GM23248 (cell line): ENCODE data around the gene TRAF2. TPM values are rescaled to one million over a fixed set of nuclear protein-coding genes. Genes with fewer than 3 reads are reported as not detected.

ENCODE experiments used
- DNase-seq: peaks from one replicate; pipeline ENCODE4 v3.0.0-alpha.2; 2015
- H2AFZ ChIP-seq: fragments of 200-600 bp; sonication (generic); 2 replicates; pipeline ENCODE4 v1.6.1; 2016; ENCODE audit warnings: antibody characterized with exemption
- H3F3A ChIP-seq: fragments of 200-600 bp; sonication (generic); 2 replicates; pipeline ENCODE4 v1.6.1; 2016; ENCODE audit warnings: mild to moderate bottlenecking, antibody characterized with exemption, mixed run types; ENCODE audit not compliant: insufficient read depth
- H3K27ac ChIP-seq: fragments of 200-600 bp; sonication (generic); 2 replicates; pipeline ENCODE4 v1.5.1; 2016; ENCODE audit warnings: mild to moderate bottlenecking
- H3K27me3 ChIP-seq: fragments of 200-600 bp; sonication (generic); replicated peaks from 2 replicates; pipeline ENCODE4 v1.6.1; 2016; ENCODE audit warnings: mild to moderate bottlenecking; ENCODE audit not compliant: insufficient read depth
- H3K36me3 ChIP-seq: fragments of 200-600 bp; sonication (generic); 2 replicates; pipeline ENCODE4 v1.6.1; 2016; ENCODE audit warnings: low read depth, mild to moderate bottlenecking
- H3K4me1 ChIP-seq: fragments of 200-600 bp; sonication (generic); 2 replicates; pipeline ENCODE4 v1.6.1; 2016; ENCODE audit warnings: mild to moderate bottlenecking; ENCODE audit not compliant: insufficient read depth
- H3K4me2 ChIP-seq: fragments of 200-600 bp; sonication (generic); one replicate; pipeline ENCODE4 v1.6.1; 2016; ENCODE audit warnings: mild to moderate bottlenecking; ENCODE audit not compliant: unreplicated experiment
- H3K4me3 ChIP-seq: fragments of 200-600 bp; sonication (generic); 2 replicates; pipeline ENCODE4 v1.5.1; 2016; ENCODE audit warnings: mild to moderate bottlenecking
- H3K79me2 ChIP-seq: fragments of 200-600 bp; sonication (generic); 2 replicates; pipeline ENCODE4 v1.6.1; 2016; ENCODE audit warnings: mild to moderate bottlenecking; ENCODE audit not compliant: insufficient read depth
- H3K9ac ChIP-seq: fragments of 200-600 bp; sonication (generic); 2 replicates; pipeline ENCODE4 v1.6.1; 2016; ENCODE audit warnings: mild to moderate bottlenecking
- H3K9me2 ChIP-seq: fragments of 200-600 bp; sonication (generic); 2 replicates; pipeline ENCODE4 v1.6.1; 2016; ENCODE audit warnings: mixed run types, mild to moderate bottlenecking, moderate library complexity; ENCODE audit not compliant: insufficient read depth
- H3K9me3 ChIP-seq: fragments of 200-600 bp; sonication (generic); one replicate; pipeline ENCODE4 v1.6.1; 2017; ENCODE audit warnings: low read depth
- H4K20me1 ChIP-seq: fragments of 200-600 bp; sonication (generic); 2 replicates; pipeline ENCODE4 v1.6.0; 2016; ENCODE audit not compliant: insufficient read depth
- EZH2 ChIP-seq: fragments of 200-600 bp; sonication (generic); IDR thresholded peaks from 2 replicates; pipeline ENCODE4 v1.6.1; 2018; ENCODE audit warnings: antibody characterized with exemption, mild to moderate bottlenecking; ENCODE audit not compliant: insufficient read depth, poor library complexity, severe bottlenecking
- EZH2phosphoT487 ChIP-seq: fragments of 200-600 bp; sonication (generic); IDR thresholded peaks from 2 replicates; pipeline ENCODE4 v1.6.1; 2018; ENCODE audit warnings: antibody characterized with exemption, moderate library complexity, mild to moderate bottlenecking, low read depth; ENCODE audit not compliant: insufficient read depth
- WGBS, 2 experiments: methylation state at CpG; one replicate each; pipeline ENCODE4 v1.1.6; 2015 to 2017; ENCODE audit warnings: low lambda C conversion rate in 2 of 2, low coverage in 1 of 2; ENCODE audit errors: missing lambda C conversion rate in 2 of 2; 5-methylcytosine and 5-hydroxymethylcytosine counted together
- in situ Hi-C: fragments of 300-500 bp; cut with MboI; formaldehyde crosslinking; loops from 2 replicates; pipeline ENCODE4 v1.15.0; 2020
- polyA plus RNA-seq: library from polyadenylated mRNA; unstranded; fragments of >200 nt; fragmentation: Nextera tagmentation; extraction: Ambion mirVana; gene quantifications from 2 replicates; pipeline ENCODE4 v1.2.1, GENCODE V29; 2016
- total RNA-seq: library from RNA; depleted of rRNA; stranded (reverse); fragments of >200 nt; shearing (Covaris generic); gene quantifications from 2 replicates; pipeline ENCODE4 v1.2.3, GENCODE V29; 2014

Gene TRAF2
- total and polyA plus RNA-seq, 2 experiments from 2014 or later = 8.1 to 15.0 TPM

DNA sequence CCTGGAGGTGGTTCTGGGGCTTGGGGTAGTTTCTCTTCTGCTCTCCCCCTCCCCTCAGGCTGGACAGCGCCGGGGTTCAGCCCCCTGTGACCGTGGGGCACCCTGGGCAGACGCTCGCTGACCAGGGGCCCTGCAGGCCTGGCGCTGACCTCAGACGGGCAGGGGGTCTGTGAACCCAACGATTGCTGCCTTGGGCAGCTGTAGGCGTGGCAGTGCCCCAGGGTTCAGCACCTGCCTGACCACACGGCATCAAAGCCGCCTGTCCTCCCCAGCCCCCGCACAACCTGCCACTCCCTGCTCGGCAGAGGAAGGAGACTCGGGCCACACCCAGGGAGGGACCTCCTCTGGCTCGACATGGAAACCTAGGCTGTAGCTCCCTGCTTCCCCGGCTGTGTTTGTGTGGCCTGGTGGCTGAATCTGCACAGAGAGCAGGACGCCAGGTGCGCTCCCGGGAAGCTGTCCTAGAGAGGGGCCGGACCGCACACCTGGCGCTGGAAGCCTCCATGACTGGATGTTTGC is 77.9 kb downstream of the TRAF2 start:
- no peaks in the 10 kb centered on the region for H3K36me3 ChIP-seq
- no peaks in the 10 kb centered on the region for H3K27me3 ChIP-seq
- in situ Hi-C loops = no loop called here
- no peak overlapping the region for H3K9ac ChIP-seq
- H4K20me1 ChIP-seq = no peaks in the 10 kb centered on the region
- no peak overlapping the region for H2AFZ ChIP-seq
- no peak overlapping the region for H3K4me3 ChIP-seq
- H3F3A ChIP-seq = no peaks in the 10 kb centered on the region
- TF ChIP-seq EZH2phosphoT487 = no peak
- TF ChIP-seq EZH2 = no peak
- WGBS, 2 experiments = 57 to 63% methylated on average over 21 of the region's 22 CpGs
- no peaks in the 10 kb centered on the region for H3K9me2 ChIP-seq
- H3K27ac ChIP-seq = no peak overlapping the region
- H3K79me2 ChIP-seq = no peaks in the 10 kb centered on the region
- DNase-seq = no peak
- H3K4me2 ChIP-seq = no peak overlapping the region
- H3K9me3 ChIP-seq = no peaks in the 10 kb centered on the region
- H3K4me1 ChIP-seq = no peaks in the 10 kb centered on the region

DNA sequence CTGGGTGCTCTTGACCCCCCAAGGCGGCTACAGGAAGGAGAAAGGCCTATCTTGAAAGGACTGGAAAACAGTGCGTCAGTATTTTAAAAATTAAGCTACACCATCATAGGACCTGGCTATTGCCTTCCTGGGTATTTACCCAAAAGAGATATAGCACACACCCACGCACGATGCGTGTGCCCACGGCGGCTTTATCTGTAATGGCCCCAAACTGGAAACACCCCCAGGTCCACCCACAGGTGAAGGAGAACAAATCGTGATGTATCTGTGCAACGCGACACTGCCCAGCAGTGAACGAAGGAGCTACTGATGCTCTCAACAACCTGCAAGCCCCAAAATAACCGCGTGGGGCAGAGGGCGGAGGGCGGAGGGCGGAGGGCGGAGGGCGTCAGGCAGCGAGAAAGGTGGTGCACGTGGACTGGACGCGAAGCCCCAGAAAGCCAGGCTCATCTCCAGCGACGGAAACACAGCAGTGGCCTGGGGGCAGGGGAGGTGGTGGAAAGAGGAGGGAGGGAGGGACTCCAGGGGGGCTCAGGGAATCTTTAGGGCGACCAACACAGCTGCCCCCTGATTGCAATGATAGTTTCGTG is 78.6 kb downstream of the TRAF2 start:
- H3F3A ChIP-seq = no peaks in the 10 kb centered on the region
- H3K4me3 ChIP-seq = no peak overlapping the region
- H3K9me3 ChIP-seq = no peaks in the 10 kb centered on the region
- H3K27ac ChIP-seq = no peak overlapping the region
- TF ChIP-seq EZH2phosphoT487 (no peak), EZH2 (no peak)
- H2AFZ ChIP-seq = no peak overlapping the region
- H3K9ac ChIP-seq = no peak overlapping the region
- DNase-seq = no peak
- H3K27me3 ChIP-seq = no peaks in the 10 kb centered on the region
- WGBS, 2 experiments = 80 to 83% methylated on average over 22 to 26 of the region's 26 CpGs
- no peak overlapping the region for H3K4me2 ChIP-seq
- H3K79me2 ChIP-seq = no peaks in the 10 kb centered on the region
- no peaks in the 10 kb centered on the region for H3K4me1 ChIP-seq
- no peaks in the 10 kb centered on the region for H3K9me2 ChIP-seq
- no peaks in the 10 kb centered on the region for H4K20me1 ChIP-seq
- in situ Hi-C loops = no loop called here
- no peaks in the 10 kb centered on the region for H3K36me3 ChIP-seq

DNA sequence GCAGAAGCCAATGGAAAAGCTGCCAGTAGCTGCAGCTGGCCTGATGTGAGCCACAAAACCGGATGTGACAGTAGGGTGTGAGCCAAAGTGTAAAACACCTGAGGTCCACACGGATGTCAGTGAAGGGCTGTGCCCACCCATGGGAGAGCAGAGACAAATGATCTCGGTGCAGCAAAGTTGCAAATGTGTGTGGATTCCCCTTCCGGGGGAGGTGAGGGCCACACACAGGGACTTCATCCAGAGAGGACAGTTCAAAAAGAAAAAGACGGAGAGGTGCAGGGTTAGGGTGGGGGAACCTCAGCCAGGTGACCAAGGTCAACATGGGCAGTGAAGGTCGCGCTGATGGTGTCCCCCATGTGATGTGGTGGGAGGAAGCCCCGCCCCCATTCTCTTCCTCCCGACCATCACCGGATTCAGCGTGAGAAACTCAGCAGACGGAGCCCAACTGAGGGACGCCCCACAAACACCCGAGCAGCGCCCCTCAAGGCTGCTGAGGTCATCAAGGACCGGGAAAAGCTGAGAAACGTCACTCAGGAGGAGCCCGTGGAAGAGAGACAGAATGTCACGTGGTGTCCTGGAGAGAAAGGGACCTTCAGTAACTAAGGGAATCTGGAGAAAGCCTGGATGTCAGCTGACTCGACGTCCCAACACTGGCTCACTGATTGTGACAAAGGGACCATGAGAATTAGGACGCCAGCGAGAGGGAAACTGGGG is 79.6 kb downstream of the TRAF2 start:
- no peak overlapping the region for H3K9ac ChIP-seq
- no peaks in the 10 kb centered on the region for H4K20me1 ChIP-seq
- no peak overlapping the region for H3K27ac ChIP-seq
- peak overlapping the region; percentile 51 for H3K4me2 ChIP-seq
- 13 to 16% methylated on average over 23 of the region's 23 CpGs for WGBS, 2 experiments
- no peaks in the 10 kb centered on the region for H3K36me3 ChIP-seq
- H3F3A ChIP-seq = no peaks in the 10 kb centered on the region
- in situ Hi-C loops = no loop called here
- H3K79me2 ChIP-seq = no peaks in the 10 kb centered on the region
- H2AFZ ChIP-seq = peak overlapping the region; percentile 53; the same call in 1 of the 2 replicates
- DNase-seq = peak; percentile 46
- H3K4me1 ChIP-seq = no peaks in the 10 kb centered on the region
- H3K27me3 ChIP-seq = no peaks in the 10 kb centered on the region
- H3K9me2 ChIP-seq = no peaks in the 10 kb centered on the region
- no peak overlapping the region for H3K4me3 ChIP-seq
- TF ChIP-seq EZH2 = no peak
- TF ChIP-seq EZH2phosphoT487 = no peak
- H3K9me3 ChIP-seq = no peaks in the 10 kb centered on the region

DNA sequence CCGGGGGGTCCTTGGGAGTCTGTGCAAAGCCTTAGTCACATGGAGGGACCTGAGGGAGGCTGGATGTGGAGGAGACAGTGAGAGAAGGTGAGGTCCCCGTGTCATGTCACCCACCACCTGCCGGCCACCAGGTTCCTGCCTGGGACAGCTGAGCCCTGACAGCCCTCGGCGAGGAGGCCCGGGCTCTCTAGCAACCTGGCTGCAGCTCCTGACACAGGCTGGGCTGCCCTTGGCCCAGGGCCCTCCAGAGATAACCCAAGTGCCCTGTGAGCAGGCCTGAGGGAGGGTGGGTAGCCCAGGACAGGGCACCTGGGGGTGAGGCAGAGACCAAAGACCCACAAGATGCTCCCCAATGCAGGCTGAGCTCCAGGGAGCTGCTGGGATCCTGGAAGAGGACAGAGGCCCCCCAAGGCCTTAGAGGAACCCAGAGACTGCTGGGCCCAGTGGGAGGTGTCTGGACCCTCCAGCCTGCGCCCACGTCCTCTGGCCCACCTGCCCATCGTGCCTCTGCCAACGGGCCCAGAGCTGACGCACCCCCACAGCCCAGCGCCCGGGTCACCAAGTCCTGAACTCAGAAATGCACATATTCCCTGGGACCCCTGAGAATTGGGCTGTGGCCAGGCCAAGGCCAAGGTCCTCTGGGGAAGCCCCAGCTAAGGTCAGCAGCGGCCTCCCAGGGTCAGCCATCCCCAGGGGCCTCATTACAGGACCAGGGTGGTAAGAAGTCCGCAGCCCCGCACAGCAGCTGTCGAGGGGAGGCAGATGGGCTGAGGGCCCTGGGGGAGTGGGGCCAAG is 82.2 kb downstream of the TRAF2 start:
- 62 to 64% methylated on average over 15 to 17 of the region's 17 CpGs for WGBS, 2 experiments

More for the DNA sequence above, 82.2 kb downstream of the TRAF2 start:
- DNase-seq = no peak
- Histone ChIP-seq H3K36me3 (no peaks in the 10 kb centered on the region), H3K9me3 (no peaks in the 10 kb centered on the region), H3K27ac (no peak overlapping the region), H3K9ac (no peak overlapping the region), H3K4me2 (no peak overlapping the region), H3K27me3 (no peaks in the 10 kb centered on the region), H2AFZ (no peak overlapping the region), H4K20me1 (no peaks in the 10 kb centered on the region), H3K4me3 (no peak overlapping the region), H3K9me2 (no peaks in the 10 kb centered on the region), H3K79me2 (no peaks in the 10 kb centered on the region), H3F3A (no peaks in the 10 kb centered on the region), H3K4me1 (no peaks in the 10 kb centered on the region)
- in situ Hi-C loops = no loop called here
- no peak for TF ChIP-seq EZH2
- no peak for TF ChIP-seq EZH2phosphoT487
